GM23338 (cell line): ENCODE measurements around the gene FBXL14. TPM values are rescaled to one million over a fixed set of nuclear protein-coding genes. Genes with fewer than 3 reads are reported as not detected.

Source experiments
- ATAC-seq: fragments of 200-7000 bp; cut with Tn5 transposase; 3 replicates; pipeline ENCODE4 v1.9.1; 2020
- DNase-seq: peaks from one replicate; pipeline ENCODE4 v3.0.0-alpha.2; 2015; ENCODE audit warnings: low spot score
- H2AFZ ChIP-seq: fragments of 200-600 bp; sonication (generic); 2 replicates; pipeline ENCODE4 v1.8.0; 2016; ENCODE audit warnings: antibody characterized with exemption, mild to moderate bottlenecking, moderate library complexity
- H3F3A ChIP-seq: fragments of 200-600 bp; sonication (generic); replicated peaks from 2 replicates; pipeline ENCODE4 v1.8.0; 2017; ENCODE audit warnings: antibody characterized with exemption, mixed run types, low read depth
- H3K27ac ChIP-seq: fragments of 200-600 bp; sonication (generic); 2 replicates; pipeline ENCODE4 v1.6.1; 2016; ENCODE audit warnings: low read depth
- H3K27me3 ChIP-seq: fragments of 200-600 bp; sonication (generic); 2 replicates; pipeline ENCODE4 v1.8.0; 2016; ENCODE audit warnings: mild to moderate bottlenecking, mixed run types, moderate library complexity; ENCODE audit not compliant: insufficient read depth
- H3K36me3 ChIP-seq: fragments of 200-600 bp; sonication (generic); 2 replicates; pipeline ENCODE4 v1.8.0; 2016; ENCODE audit warnings: mild to moderate bottlenecking; ENCODE audit not compliant: insufficient read depth
- H3K4me1 ChIP-seq: fragments of 200-600 bp; sonication (generic); 2 replicates; pipeline ENCODE4 v1.8.0; 2016; ENCODE audit warnings: mild to moderate bottlenecking, moderate library complexity; ENCODE audit not compliant: insufficient read depth
- H3K4me2 ChIP-seq: fragments of 200-600 bp; sonication (generic); 2 replicates; pipeline ENCODE4 v1.7.1; 2017; ENCODE audit warnings: mixed run types
- H3K4me3 ChIP-seq: fragments of 200-600 bp; sonication (generic); 2 replicates; pipeline ENCODE4 v1.6.1; 2016; ENCODE audit warnings: mixed run types
- H3K79me2 ChIP-seq: fragments of 200-600 bp; sonication (generic); replicated peaks from 2 replicates; pipeline ENCODE4 v1.8.0; 2017; ENCODE audit warnings: mild to moderate bottlenecking; ENCODE audit not compliant: insufficient read depth
- H3K9me2 ChIP-seq: fragments of 200-600 bp; sonication (generic); 2 replicates; pipeline ENCODE4 v1.8.0; 2017; ENCODE audit not compliant: insufficient read depth
- H4K20me1 ChIP-seq: fragments of 200-600 bp; sonication (generic); replicated peaks from 2 replicates; pipeline ENCODE4 v1.8.0; 2017; ENCODE audit warnings: mild to moderate bottlenecking; ENCODE audit not compliant: insufficient read depth
- H3K27ac Mint-ChIP-seq: 2 replicates; pipeline ENCODE4 v1.8.0; 2020; ENCODE audit warnings: inconsistent platforms, mild to moderate bottlenecking, moderate library complexity, mixed read lengths
- H3K27me3 Mint-ChIP-seq: 3 replicates; pipeline ENCODE4 v1.8.0; 2022; ENCODE audit warnings: low read depth, mild to moderate bottlenecking, moderate library complexity, mixed read lengths, inconsistent platforms; ENCODE audit not compliant: insufficient read depth, poor library complexity
- H3K36me3 Mint-ChIP-seq: 3 replicates; pipeline ENCODE4 v1.8.0; 2021; ENCODE audit warnings: low read depth, mild to moderate bottlenecking, inconsistent platforms, moderate library complexity, mixed read lengths
- H3K4me1 Mint-ChIP-seq: 3 replicates; pipeline ENCODE4 v1.8.0; 2020; ENCODE audit warnings: mild to moderate bottlenecking, inconsistent platforms, mixed read lengths
- H3K4me3 Mint-ChIP-seq: 3 replicates; pipeline ENCODE4 v1.8.0; 2021; ENCODE audit warnings: moderate library complexity, mild to moderate bottlenecking, inconsistent platforms, mixed read lengths
- H3K9me3 Mint-ChIP-seq: 3 replicates; pipeline ENCODE4 v1.8.0; 2020; ENCODE audit warnings: moderate library complexity, mild to moderate bottlenecking, inconsistent platforms, mixed read lengths
- CREB1 ChIP-seq: fragments of 250-450 bp; sonication (Bioruptor Pico); IDR thresholded peaks from 2 replicates; pipeline ENCODE4 v1.5.0; 2020; ENCODE audit warnings: low read depth, mild to moderate bottlenecking, moderate library complexity
- EZH2 ChIP-seq: fragments of 200-600 bp; sonication (generic); IDR thresholded peaks from one replicate; pipeline ENCODE4 v1.8.0; 2017; ENCODE audit warnings: antibody characterized with exemption, mild to moderate bottlenecking, low read depth; ENCODE audit not compliant: unreplicated experiment
- EZH2phosphoT487 ChIP-seq: fragments of 200-600 bp; sonication (generic); IDR thresholded peaks from one replicate; pipeline ENCODE4 v1.8.1; 2018; ENCODE audit warnings: antibody characterized with exemption; ENCODE audit not compliant: unreplicated experiment
- JUNB ChIP-seq: IDR thresholded peaks from one replicate; pipeline ENCODE4 v1.6.1; 2016; ENCODE audit warnings: antibody characterized with exemption; ENCODE audit not compliant: unreplicated experiment
- STAT1 ChIP-seq: IDR thresholded peaks from one replicate; pipeline ENCODE4 v1.6.1; 2016; ENCODE audit warnings: antibody characterized with exemption; ENCODE audit not compliant: unreplicated experiment
- ZNF331 ChIP-seq: fragments of 250-450 bp; sonication (Bioruptor Pico); IDR thresholded peaks from 2 replicates; pipeline ENCODE4 v1.5.0; 2020; ENCODE audit warnings: low read depth, mild to moderate bottlenecking, moderate library complexity
- polyA plus RNA-seq: library from polyadenylated mRNA; unstranded; fragments of >200 nt; fragmentation: Nextera tagmentation; extraction: Ambion mirVana; gene quantifications from 2 replicates; pipeline ENCODE4 v1.2.1, GENCODE V29; 2016
- total RNA-seq: library from RNA; depleted of rRNA; stranded (reverse); fragments of >200 nt; shearing (Covaris generic); gene quantifications from 2 replicates; pipeline ENCODE4 v1.2.3, GENCODE V29; 2014
- TF ChIP-seq, protein P1 (sequence below): fragments of 250-450 bp; sonication (Bioruptor Pico); IDR thresholded peaks from 2 replicates; pipeline ENCODE4 v1.5.0; 2020; ENCODE audit warnings: mild to moderate bottlenecking, moderate library complexity

Gene FBXL14
- total and polyA plus RNA-seq, 2 experiments from 2014 or later: 0.74 to 9.4 TPM

DNA sequence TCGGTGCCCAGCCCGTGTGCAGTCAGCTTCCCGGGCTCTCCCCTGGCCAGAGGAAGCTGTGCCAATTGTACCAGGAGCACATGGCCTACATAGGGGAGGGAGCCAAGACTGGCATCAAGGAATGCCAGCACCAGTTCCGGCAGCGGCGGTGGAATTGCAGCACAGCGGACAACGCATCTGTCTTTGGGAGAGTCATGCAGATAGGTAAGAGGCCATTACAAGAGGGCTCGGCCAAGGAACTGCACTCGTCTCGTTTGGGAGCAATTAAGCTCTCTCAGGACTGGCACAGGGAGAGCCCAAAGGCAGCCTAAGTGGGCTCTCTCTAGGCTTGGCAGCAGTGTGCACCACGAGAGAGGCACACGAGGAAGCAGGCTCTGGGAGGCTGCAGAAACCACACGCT is 38.3 kb upstream of the FBXL14 start:
- Histone ChIP-seq H3K4me2 (no peak overlapping the region), H3K4me3 (no peak overlapping the region), H2AFZ (no peak overlapping the region), H4K20me1 (peaks cover 4% of the 10 kb centered on the region; the same call in 1 of the 2 replicates), H3K27me3 (peaks cover 75% of the 10 kb centered on the region), H3K27ac (no peak overlapping the region), H3F3A (0 out of 2 replicates have a peak, but pooled peaks cover 14% of the 10 kb centered on the region), H3K4me1 (peaks cover 52% of the 10 kb centered on the region), H3K79me2 (no peaks in the 10 kb centered on the region), H3K9me2 (no peaks in the 10 kb centered on the region), H3K36me3 (no peaks in the 10 kb centered on the region; the same call in 1 of the 2 replicates)
- Mint-ChIP-seq H3K27me3 (peaks cover 67% of the 10 kb centered on the region), H3K27ac (no peak overlapping the region), H3K4me3 (no peak overlapping the region), H3K4me1 (peaks cover 59% of the 10 kb centered on the region), H3K36me3 (no peaks in the 10 kb centered on the region), H3K9me3 (no peaks in the 10 kb centered on the region; the same call in 2 of the 3 replicates)
- TF ChIP-seq STAT1: no peak
- TF ChIP-seq, protein P1, sequence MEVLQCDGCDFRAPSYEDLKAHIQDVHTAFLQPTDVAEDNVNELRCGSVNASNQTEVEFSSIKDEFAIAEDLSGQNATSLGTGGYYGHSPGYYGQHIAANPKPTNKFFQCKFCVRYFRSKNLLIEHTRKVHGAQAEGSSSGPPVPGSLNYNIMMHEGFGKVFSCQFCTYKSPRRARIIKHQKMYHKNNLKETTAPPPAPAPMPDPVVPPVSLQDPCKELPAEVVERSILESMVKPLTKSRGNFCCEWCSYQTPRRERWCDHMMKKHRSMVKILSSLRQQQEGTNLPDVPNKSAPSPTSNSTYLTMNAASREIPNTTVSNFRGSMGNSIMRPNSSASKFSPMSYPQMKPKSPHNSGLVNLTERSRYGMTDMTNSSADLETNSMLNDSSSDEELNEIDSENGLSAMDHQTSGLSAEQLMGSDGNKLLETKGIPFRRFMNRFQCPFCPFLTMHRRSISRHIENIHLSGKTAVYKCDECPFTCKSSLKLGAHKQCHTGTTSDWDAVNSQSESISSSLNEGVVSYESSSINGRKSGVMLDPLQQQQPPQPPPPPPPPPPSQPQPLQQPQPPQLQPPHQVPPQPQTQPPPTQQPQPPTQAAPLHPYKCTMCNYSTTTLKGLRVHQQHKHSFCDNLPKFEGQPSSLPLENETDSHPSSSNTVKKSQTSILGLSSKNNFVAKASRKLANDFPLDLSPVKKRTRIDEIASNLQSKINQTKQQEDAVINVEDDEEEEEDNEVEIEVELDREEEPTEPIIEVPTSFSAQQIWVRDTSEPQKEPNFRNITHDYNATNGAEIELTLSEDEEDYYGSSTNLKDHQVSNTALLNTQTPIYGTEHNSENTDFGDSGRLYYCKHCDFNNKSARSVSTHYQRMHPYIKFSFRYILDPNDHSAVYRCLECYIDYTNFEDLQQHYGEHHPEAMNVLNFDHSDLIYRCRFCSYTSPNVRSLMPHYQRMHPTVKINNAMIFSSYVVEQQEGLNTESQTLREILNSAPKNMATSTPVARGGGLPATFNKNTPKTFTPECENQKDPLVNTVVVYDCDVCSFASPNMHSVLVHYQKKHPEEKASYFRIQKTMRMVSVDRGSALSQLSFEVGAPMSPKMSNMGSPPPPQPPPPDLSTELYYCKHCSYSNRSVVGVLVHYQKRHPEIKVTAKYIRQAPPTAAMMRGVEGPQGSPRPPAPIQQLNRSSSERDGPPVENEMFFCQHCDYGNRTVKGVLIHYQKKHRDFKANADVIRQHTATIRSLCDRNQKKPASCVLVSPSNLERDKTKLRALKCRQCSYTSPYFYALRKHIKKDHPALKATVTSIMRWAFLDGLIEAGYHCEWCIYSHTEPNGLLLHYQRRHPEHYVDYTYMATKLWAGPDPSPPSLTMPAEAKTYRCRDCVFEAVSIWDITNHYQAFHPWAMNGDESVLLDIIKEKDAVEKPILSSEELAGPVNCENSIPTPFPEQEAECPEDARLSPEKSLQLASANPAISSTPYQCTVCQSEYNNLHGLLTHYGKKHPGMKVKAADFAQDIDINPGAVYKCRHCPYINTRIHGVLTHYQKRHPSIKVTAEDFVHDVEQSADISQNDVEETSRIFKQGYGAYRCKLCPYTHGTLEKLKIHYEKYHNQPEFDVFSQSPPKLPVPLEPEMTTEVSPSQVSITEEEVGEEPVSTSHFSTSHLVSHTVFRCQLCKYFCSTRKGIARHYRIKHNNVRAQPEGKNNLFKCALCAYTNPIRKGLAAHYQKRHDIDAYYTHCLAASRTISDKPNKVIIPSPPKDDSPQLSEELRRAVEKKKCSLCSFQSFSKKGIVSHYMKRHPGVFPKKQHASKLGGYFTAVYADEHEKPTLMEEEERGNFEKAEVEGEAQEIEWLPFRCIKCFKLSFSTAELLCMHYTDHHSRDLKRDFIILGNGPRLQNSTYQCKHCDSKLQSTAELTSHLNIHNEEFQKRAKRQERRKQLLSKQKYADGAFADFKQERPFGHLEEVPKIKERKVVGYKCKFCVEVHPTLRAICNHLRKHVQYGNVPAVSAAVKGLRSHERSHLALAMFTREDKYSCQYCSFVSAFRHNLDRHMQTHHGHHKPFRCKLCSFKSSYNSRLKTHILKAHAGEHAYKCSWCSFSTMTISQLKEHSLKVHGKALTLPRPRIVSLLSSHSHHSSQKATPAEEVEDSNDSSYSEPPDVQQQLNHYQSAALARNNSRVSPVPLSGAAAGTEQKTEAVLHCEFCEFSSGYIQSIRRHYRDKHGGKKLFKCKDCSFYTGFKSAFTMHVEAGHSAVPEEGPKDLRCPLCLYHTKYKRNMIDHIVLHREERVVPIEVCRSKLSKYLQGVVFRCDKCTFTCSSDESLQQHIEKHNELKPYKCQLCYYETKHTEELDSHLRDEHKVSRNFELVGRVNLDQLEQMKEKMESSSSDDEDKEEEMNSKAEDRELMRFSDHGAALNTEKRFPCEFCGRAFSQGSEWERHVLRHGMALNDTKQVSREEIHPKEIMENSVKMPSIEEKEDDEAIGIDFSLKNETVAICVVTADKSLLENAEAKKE (CRISPR knock-in tag): no peak
- no peak for TF ChIP-seq JUNB
- no peak for TF ChIP-seq ZNF331 (CRISPR knock-in tag)
- ATAC-seq (no peak), DNase-seq (no peak)

DNA sequence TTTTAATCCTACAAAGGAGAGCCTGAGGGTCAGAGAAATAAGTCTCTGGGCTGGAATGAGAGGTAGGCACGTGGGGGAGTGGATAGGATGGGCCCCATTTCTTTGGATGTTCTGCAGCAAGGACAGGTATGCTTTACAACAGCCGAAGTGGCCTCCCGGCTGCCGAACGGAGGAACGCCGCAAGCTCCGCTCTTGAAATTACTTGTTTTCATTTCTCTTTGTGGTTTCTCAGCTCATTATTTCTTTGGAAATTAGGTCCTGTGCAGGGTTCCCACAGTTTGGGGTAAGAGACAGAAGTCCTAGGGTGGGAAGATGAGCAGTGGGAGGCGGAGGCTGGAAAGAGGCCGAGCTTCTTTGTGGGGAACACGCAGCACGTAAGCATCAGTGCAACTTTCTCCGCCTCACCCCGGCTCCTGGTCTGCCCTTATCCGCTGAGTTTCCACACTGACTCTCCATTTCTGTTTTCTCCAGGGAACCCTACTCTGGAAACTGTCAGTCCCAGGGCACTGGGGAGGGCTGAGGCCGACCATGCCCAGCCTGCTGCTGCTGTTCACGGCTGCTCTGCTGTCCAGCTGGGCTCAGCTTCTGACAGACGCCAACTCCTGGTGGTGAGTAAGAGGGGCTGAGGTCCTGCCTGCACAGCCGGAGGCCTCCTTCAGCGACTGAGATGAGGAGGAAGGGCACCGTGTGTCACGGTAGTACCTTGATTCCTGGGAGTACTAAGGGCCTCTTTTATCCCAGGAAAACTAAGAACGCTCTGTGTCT is 36.6 kb upstream of the FBXL14 start:
- DNase-seq (peak; percentile 55), ATAC-seq (peak; percentile 31)
- no peaks in the 10 kb centered on the region for H3K9me2 ChIP-seq
- Mint-ChIP-seq H3K4me3 (peak overlapping the region; percentile 75), H3K27ac (no peak overlapping the region), H3K27me3 (peaks cover 74% of the 10 kb centered on the region), H3K4me1 (peaks cover 63% of the 10 kb centered on the region), H3K36me3 (no peaks in the 10 kb centered on the region), H3K9me3 (no peaks in the 10 kb centered on the region; the same call in 2 of the 3 replicates)
- H3F3A ChIP-seq: 0 out of 2 replicates have a peak, but pooled peaks cover 14% of the 10 kb centered on the region
- H3K4me3 ChIP-seq: peak overlapping the region; percentile 71
- H3K79me2 ChIP-seq: no peaks in the 10 kb centered on the region
- TF ChIP-seq CREB1 (CRISPR knock-in tag) (no peak), EZH2phosphoT487 (peak; percentile 61), EZH2 (peak; percentile 95)
- H2AFZ ChIP-seq: peak overlapping the region; percentile 92
- H4K20me1 ChIP-seq: peaks cover 4% of the 10 kb centered on the region; the same call in 1 of the 2 replicates
- peaks cover 54% of the 10 kb centered on the region for H3K4me1 ChIP-seq
- peaks cover 86% of the 10 kb centered on the region for H3K27me3 ChIP-seq
- no peak overlapping the region for H3K27ac ChIP-seq
- H3K4me2 ChIP-seq: peak overlapping the region; percentile 94
- H3K36me3 ChIP-seq: no peaks in the 10 kb centered on the region; the same call in 1 of the 2 replicates
